Measurements from ENCODE around the gene NKIRAS2. TPM values are rescaled to one million over a fixed set of nuclear protein-coding genes. Genes with fewer than 3 reads are reported as not detected.
"Not testable (repeated sequence)": the region's sequence is repeated elsewhere in the genome, so short reads cannot be mapped to it uniquely, and the experiment has no call there.

NKIRAS2 gene
- total RNA-seq, 1 experiment from 2014 or later: 38.3 TPM

- no peak for DNase-seq
- intact Hi-C loops (cut with micrococcal nuclease; ENCODE audit: unreplicated experiment): no loop called here
- Histone ChIP-seq H3F3A (ENCODE audit: insufficient read depth, low read depth) (peaks cover 26% of the 10 kb centered on the region; the same call in 1 of the 2 replicates), H3K4me3 (no peak overlapping the region), H3K36me3 (ENCODE audit: low read depth) (0 out of 2 replicates have a peak, but pooled peaks cover 12% of the 10 kb centered on the region), H4K20me1 (ENCODE audit: insufficient read depth) (peaks cover 86% of the 10 kb centered on the region), H2AFZ (no peak overlapping the region), H3K9me3 (ENCODE audit: insufficient read depth, low read depth) (no peaks in the 10 kb centered on the region), H3K27ac (peak overlapping the region; percentile 37), H3K4me2 (peak overlapping the region; percentile 48), H3K27me3 (ENCODE audit: insufficient read depth, low read depth) (no peaks in the 10 kb centered on the region), H3K79me2 (ENCODE audit: low read depth) (peaks cover 100% of the 10 kb centered on the region), H3K9me2 (ENCODE audit: insufficient read depth) (no peaks in the 10 kb centered on the region), H3K4me1 (replicated peaks; ENCODE audit: insufficient read depth) (peaks cover 39% of the 10 kb centered on the region)
- no TSS peak for BruUV-seq (replicated peaks)
- no peak for TF ChIP-seq EZH2 (IDR thresholded peaks at IDR 0.05; ENCODE audit: low read depth)
- no peak for TF ChIP-seq CTCF (conservative IDR thresholded peaks at IDR 0.05)
- POLR2A ChIA-PET (ENCODE audit: unreplicated experiment): no interaction called here
- CTCF ChIA-PET: no interaction called here
Observed at GRCh38 chr17:42010898-42011516, 8.9 kb upstream of the NKIRAS2 start.

GRCh38 chr17:42012363-42012762 lies 7.5 kb upstream of the NKIRAS2 start:
- CTCF ChIA-PET; DNase-seq; H3K27ac ChIP-seq; BruUV-seq (replicated peaks); intact Hi-C loops (cut with micrococcal nuclease; ENCODE audit: unreplicated experiment); H3K9me2 ChIP-seq (ENCODE audit: insufficient read depth); H3K4me2 ChIP-seq; H3K27me3 ChIP-seq (ENCODE audit: insufficient read depth, low read depth); H2AFZ ChIP-seq; H3K4me3 ChIP-seq; H3K9me3 ChIP-seq (ENCODE audit: insufficient read depth, low read depth): not testable (repeated sequence)
- H3K4me1 ChIP-seq (replicated peaks; ENCODE audit: insufficient read depth): peaks cover 43% of the 10 kb centered on the region
- peaks cover 72% of the 10 kb centered on the region for H4K20me1 ChIP-seq (ENCODE audit: insufficient read depth)
- peaks cover 26% of the 10 kb centered on the region; the same call in 1 of the 2 replicates for H3F3A ChIP-seq (ENCODE audit: insufficient read depth, low read depth)
- H3K36me3 ChIP-seq (ENCODE audit: low read depth): 0 out of 2 replicates have a peak, but pooled peaks cover 12% of the 10 kb centered on the region
- peaks cover 99% of the 10 kb centered on the region for H3K79me2 ChIP-seq (ENCODE audit: low read depth)
- POLR2A ChIA-PET (ENCODE audit: unreplicated experiment): interaction anchor here (0.7 kb wide), 1 partner anchor 324 kb away, joined by 4 read pairs; no protein-coding TSS in a partner anchor

GRCh38 chr17:42013740-42014139 lies 6.2 kb upstream of the NKIRAS2 start:
- CTCF ChIA-PET; H3K27ac ChIP-seq; H3K4me2 ChIP-seq; DNase-seq; H2AFZ ChIP-seq; H3K27me3 ChIP-seq (ENCODE audit: insufficient read depth, low read depth); BruUV-seq (replicated peaks); intact Hi-C loops (cut with micrococcal nuclease; ENCODE audit: unreplicated experiment); POLR2A ChIA-PET (ENCODE audit: unreplicated experiment); H3K4me3 ChIP-seq; H3K9me3 ChIP-seq (ENCODE audit: insufficient read depth, low read depth); H3K9me2 ChIP-seq (ENCODE audit: insufficient read depth): not testable (repeated sequence)
- Histone ChIP-seq H3K4me1 (replicated peaks; ENCODE audit: insufficient read depth) (peaks cover 50% of the 10 kb centered on the region), H3K79me2 (ENCODE audit: low read depth) (peaks cover 85% of the 10 kb centered on the region), H3K36me3 (ENCODE audit: low read depth) (0 out of 2 replicates have a peak, but pooled peaks cover 12% of the 10 kb centered on the region), H3F3A (ENCODE audit: insufficient read depth, low read depth) (peaks cover 34% of the 10 kb centered on the region), H4K20me1 (ENCODE audit: insufficient read depth) (peaks cover 67% of the 10 kb centered on the region)

- peaks cover 73% of the 10 kb centered on the region for H3K79me2 ChIP-seq (ENCODE audit: low read depth)
- H3K9me2 ChIP-seq (ENCODE audit: insufficient read depth): no peaks in the 10 kb centered on the region
- H3K27me3 ChIP-seq (ENCODE audit: insufficient read depth, low read depth): no peaks in the 10 kb centered on the region
- H3K27ac ChIP-seq: peak overlapping the region; percentile 64; the same call in 1 of the 2 replicates
- H3K9me3 ChIP-seq (ENCODE audit: insufficient read depth, low read depth): no peaks in the 10 kb centered on the region
- POLR2A ChIA-PET (ENCODE audit: unreplicated experiment): interaction anchor here (0.7 kb wide), 1 partner anchor 1531 kb away, joined by 4 read pairs; no protein-coding TSS in a partner anchor
- H3F3A ChIP-seq (ENCODE audit: insufficient read depth, low read depth): peaks cover 34% of the 10 kb centered on the region
- CTCF ChIA-PET: interaction anchor here (0.5 kb wide), 1 partner anchor 562 kb away, joined by 5 read pairs; no protein-coding TSS in a partner anchor
- no peak for DNase-seq
- peak overlapping the region; percentile 94 for H3K4me2 ChIP-seq
- H3K4me3 ChIP-seq: peak overlapping the region; percentile 90
- intact Hi-C loops (cut with micrococcal nuclease; ENCODE audit: unreplicated experiment): no loop called here
- peak overlapping the region; percentile 90; the same call in 1 of the 2 replicates for H2AFZ ChIP-seq
- 0 out of 2 replicates have a peak, but pooled peaks cover 6% of the 10 kb centered on the region for H3K36me3 ChIP-seq (ENCODE audit: low read depth)
- TF ChIP-seq EZH2 (IDR thresholded peaks at IDR 0.05; ENCODE audit: low read depth) (no peak), CTCF (conservative IDR thresholded peaks at IDR 0.05) (no peak)
- peaks cover 44% of the 10 kb centered on the region for H3K4me1 ChIP-seq (replicated peaks; ENCODE audit: insufficient read depth)
- BruUV-seq (replicated peaks): TSS peak; percentile 46
- peaks cover 40% of the 10 kb centered on the region for H4K20me1 ChIP-seq (ENCODE audit: insufficient read depth)
Observed at GRCh38 chr17:42016411-42016831, 3.5 kb upstream of the NKIRAS2 start.
